Activated T-cell treated with anti-CD3 and anti-CD28 coated beads for 24 hours (primary cell): ENCODE measurements around the gene HOXB8.

ENCODE experiments used
- DNase-seq: peaks from one replicate; pipeline ENCODE4 v3.0.0-alpha.2; 2020; ENCODE audit warnings: low read depth

Gene HOXB8

DNA sequence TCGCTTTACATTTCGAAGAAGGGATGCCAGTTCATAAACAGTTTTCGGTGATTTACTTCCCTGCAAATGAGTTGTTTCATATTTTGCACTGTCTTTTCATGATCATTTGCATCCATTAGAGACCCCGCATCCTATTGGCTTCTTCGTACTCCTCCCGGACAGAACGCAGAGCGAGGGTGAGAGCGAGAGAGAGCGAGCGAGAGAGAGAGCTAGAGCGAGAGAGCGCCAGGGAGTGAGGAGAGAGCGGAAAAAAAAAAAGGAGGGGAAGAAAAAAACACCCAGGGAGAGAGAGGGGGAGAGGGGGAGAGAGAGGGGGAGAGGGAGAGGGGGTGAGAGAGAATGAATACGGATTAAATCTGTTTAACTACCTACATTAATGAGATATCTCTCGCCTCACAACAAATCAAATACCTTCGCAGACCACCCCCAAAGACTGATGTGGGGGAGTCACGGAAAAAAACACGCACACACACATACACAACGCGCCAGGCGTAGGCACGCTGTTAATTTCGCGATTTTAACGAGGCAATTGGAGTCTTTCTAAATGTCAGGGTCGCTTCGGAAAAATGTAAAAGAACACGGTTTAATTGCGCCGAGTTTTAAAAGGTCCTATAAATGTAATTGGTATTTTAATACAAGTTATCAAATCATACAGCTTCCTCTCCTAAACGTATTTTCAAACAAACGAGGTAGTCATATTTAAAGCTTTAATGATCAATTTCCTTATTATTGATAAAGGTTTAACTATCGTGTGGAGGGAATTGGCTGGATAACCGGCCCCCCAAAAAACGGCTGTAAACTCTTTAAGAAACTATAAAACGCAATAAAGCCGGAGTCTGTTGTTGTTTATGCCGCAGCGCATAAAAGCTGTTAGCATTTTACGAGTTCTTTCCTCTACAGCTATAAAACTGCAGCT lies at the start of gene HOXB8:
HOXB8 (minus strand) TSS at position 246 of the 916 bp plus-strand sequence. CDS start 588 bp downstream, outside the sequence.
- no peak for DNase-seq

DNA sequence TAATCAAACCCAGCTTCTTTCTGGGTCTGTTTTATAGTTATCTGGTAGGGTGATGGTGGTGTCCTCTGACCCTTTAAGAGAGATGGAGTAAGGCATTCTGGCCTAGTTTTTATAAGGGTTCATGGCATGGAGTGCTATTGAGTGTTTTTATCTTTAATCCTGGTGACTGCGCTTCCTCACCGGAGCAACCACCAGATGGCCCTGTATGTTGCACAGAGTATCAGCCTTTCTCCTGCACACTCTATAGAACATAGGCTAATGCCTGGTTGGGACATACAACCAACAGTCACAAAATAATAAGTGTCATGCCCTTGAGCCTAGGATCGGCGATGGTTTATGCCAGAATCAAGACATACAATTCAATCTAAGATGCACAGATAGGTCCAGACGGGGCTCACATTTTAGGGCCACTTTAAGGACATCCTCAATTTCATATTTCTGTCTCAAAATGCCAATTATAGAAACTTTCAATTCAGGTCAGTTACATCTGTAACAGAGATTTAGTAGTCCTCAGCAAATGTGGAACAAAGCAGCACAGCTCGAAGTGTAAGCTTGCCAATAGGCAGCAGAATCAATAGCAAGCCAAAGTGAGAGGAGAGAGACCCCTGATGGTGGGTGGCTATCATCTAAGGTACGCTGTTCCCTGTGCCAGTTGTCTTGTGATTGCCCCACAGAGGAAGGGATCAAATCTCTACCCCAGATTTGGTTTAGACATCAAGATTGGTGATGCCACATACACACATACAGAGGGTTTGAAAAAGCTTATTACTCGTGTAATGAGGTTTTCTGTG lies 48.2 kb upstream of the HOXB8 start:
- DNase-seq, result no peak

DNA sequence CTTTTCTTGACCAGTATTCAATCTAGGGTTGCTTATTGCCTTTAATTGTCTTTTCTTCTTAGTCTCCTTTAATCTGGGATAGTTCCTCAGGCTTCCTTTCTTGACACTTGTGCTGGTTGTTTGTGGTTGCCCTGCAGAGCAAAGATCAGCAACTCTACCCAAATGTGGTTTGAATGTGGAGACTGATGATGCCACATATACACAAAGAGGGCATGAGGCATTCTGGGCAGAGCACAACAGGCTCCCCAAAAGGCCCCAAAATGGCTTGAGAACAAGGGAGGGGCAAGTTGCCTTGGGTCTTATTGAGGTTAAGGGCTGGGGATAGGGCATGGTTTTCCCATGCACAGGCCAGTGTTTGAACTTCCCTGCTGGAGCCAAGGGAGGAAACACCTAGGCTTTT lies 40.8 kb upstream of the HOXB8 start:
- no peak for DNase-seq

DNA sequence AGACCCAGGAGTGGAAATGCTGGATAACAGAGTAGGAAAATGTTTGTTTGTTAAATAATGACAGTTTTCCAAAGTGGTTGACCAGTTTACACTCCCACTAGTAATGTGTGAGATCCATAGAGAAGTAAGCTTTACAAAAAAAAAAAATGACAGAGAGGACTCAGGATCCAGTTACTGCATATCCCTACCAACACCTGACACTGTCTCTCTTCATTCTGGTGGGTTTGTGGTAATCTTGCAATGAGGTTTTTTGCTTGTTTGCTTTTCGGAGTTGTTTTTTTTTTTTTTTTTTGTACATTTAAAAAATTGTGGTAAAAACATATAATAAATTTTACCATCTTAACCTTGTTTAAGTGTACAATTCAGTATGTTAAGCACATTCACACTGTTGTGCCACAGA lies 34.6 kb upstream of the HOXB8 start:
- DNase-seq, result no peak

DNA sequence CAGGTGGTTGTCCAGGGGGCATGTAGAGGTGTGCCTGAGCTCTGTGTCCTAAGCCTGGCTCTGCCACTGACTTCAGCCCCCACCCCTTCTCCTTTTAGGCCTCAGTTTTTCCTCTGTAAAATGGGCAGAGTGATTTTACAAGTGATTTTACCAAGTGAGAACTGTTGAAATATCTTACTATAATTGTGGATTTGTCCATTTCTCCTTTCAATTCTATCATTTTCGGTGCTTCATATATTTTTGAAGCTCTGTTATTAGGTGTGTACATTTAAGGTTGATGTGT lies 32.8 kb upstream of the HOXB8 start:
- DNase-seq, result no peak

DNA sequence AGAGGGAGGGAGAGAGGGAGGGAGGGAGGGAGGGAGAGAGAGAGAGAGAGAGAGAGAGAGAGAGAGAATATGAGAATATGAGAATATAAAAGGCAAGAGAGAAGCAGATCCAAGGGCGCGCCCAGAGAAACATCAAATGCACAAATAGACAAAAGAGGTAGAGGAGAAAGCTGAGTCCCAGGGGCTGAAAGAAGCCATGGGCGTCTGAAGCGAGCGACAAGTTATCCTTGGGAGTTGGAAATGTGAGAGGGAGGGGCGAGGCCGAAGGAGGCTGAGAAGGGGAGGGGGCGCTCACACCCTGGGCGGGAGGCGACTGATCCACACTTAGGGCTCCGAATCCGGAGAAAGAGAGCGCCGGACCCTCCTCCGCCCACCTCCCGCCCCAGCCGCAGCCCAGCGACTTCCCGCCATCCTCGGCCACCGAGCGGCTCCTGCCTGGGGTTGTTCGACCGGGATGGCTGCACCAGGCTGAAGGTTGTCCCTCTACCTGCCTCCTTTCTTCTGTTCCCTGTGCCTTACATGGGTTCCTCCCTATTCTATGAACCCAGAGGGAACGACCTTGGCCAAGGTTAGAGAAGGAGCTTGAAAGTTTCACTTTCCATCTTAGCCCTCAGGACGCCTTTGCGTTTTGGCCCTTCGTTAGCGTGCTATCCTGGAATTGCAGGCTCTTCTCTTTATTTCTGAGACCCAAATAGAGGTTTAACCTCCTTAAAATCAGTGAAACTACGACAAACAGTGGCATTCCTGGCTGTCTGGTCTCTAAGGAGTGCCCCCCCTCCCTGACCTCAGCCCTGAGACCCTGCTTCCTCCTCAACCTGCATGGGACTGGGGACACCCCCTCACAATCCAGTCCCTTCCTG lies 32.2 kb upstream of the HOXB8 start:
- DNase-seq, result no peak

DNA sequence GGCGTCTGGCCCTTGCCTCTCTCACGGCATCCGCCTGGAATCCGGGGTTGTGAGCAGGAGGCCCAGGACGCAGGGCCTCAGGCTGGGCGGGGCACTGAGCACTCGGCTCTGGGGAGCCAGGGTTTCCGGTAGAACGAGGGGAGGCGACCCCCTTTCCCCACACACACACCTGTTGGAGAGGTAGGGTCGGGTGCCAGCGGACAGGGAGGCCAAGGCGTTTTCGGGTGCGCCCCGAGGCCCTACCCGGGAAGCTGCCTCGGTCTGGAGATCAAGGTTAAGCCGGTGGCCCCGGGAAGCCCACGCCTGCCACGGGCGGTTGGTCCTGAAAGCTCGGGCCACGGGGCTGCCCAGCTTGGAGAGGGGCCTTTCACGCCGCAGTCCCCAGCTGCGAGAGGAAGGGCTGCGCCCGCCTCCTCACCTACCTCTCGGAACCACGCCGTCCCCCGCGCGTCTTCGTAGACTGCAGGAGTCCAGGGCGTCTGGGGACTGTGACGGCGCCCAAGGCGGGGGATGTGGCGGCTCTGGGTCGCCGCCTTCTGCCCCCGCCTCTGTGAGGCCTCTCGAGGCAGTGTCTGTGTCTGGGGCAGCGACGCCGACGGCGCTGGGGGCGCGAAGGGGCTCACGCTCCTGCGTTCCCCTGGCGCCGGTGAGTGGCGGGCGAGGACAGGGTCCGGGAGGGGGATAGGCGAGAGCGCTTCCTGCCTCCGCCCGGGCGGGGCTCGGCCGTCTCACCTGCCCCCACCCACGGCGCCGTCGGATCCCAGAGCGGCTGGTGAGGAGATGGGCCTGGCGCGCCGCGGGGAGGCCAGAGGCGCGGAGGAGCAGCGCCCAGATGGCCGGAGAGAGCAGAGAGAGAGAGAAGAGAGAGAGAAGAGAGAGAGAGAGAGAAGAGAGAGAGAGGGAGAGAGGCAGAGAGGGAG lies 31.4 kb upstream of the HOXB8 start:
- DNase-seq, result no peak

DNA sequence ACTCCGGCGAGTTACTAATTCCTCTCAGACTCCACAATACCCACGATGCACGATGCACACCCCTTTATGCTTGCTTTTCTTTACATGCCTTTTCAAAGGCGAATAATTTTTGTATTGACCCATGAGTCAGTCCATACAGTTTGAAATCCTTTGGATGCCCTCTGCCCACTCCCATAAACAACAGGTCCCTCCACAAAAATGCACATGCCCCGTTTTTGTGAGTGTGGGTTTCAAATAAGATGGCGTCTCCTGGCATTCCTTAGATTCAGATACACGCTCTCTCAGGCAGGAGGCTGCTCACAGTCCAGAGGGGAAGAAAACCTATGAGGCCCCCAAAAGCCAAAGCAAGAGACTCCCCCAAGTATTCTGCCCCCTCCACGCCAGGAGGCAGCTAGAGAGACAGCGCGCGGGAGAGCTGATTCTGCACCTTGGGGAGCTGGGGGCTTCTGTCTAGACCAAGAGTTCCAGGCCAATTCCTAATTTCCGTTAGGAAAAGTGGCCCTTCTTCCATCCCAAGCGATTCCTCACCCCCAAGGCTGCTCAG lies 30.6 kb upstream of the HOXB8 start:
- DNase-seq, result no peak

DNA sequence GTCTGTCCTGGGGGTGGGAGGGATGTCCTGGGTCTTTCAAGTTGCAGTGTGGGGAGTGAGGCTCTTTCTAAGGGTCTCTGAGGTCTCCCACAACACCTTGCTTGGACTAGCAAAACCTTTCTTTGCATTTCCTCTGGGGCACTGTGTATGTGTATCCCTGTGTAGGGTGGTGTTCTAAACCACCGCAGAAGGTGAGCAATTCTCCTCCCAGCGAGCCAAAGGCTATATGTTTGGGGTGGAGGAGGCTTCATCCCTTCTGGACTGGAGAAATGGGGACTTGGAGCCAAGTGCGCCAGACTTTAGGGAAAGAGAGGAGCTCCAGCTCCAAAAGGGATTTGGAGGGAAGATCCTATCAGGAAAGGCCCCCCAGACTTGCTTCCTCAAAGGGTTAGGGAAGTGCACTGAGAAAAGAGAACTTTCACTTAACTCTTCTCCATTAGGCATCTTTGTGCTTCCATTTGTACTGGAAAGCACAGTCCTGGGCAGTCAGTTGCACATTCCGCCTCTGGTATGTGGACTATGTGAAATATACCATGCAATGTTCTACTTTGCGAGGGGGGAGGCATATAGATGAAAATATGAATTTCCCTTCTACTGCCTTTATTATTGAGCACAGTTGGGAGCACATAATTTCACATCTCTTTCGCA lies 29.9 kb upstream of the HOXB8 start:
- DNase-seq, result no peak

DNA sequence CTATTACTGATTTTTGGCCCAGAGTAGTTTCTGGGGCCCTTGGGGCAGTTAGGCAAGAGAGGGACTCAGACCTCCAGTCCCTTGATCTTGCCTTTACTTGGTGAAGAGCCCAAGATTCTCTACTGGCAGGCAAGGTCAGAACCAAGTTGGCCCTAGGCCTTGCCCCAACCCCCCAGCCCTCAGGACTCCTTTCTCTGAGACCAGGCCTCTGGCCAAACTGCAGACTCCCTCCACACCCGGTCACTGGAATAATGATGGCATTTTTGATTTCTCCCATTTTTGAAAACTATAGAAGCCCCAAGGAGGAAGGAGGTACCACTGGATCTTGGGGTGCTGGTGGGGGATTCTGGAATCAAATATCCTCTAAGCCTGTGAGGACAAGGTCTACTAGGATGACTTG lies 29.1 kb upstream of the HOXB8 start:
- no peak for DNase-seq

DNA sequence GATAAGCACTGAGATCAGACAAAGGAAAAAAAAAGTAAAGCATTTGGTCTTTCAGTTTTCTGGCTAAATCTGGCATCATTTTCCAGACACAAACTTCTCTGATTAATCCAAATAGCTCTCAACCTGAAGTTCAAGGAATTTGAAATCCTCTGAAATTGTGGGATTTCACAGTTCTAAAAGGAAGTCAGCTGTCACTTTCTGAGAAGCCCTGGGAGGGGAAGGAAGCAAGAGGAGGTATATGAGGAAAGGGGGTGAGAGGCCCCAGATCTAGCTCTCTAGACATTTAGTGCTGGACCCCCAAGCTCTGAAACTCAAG lies 28.6 kb upstream of the HOXB8 start:
- no peak for DNase-seq

DNA sequence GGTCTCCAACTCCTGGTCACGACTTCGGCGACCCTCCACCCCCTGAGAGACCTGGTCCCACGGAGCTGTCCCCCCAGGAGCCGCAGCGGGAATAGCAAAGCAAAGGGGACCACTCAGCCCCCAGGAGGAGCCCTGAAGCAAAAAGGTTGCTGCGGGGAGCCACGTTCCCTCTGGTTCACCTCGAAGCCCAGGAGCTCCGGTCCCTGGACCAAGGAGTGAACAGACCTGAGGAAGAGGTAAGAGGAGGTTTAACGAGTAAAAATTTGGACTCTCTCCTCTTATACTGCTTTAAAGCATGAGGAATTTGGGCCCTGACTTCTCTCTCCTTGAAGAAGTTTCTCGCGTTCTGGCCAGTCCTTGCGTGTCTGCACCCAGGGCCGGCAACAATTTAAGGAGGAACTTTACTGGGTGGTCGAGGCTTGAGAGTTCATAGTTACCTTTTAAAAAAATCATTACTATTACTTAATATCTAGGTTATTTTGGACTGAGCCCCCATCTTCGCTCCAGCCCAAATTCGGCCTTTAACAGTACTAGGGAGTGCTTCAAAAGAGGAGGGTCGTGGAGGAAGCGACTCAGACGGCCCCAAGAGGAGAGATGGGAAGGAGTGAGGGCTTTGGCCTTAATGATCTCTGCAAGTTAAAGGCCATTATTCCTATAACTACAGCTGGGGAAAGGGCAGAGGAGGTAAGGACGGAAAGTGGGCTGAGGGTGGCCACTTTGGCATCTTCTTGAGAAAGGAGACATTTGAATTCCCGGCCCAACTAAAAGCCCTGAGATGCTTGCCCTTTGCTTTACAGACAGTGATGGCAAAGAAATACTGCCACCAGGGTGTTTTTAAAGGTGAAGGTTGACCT lies 28.0 kb upstream of the HOXB8 start:
- no peak for DNase-seq

DNA sequence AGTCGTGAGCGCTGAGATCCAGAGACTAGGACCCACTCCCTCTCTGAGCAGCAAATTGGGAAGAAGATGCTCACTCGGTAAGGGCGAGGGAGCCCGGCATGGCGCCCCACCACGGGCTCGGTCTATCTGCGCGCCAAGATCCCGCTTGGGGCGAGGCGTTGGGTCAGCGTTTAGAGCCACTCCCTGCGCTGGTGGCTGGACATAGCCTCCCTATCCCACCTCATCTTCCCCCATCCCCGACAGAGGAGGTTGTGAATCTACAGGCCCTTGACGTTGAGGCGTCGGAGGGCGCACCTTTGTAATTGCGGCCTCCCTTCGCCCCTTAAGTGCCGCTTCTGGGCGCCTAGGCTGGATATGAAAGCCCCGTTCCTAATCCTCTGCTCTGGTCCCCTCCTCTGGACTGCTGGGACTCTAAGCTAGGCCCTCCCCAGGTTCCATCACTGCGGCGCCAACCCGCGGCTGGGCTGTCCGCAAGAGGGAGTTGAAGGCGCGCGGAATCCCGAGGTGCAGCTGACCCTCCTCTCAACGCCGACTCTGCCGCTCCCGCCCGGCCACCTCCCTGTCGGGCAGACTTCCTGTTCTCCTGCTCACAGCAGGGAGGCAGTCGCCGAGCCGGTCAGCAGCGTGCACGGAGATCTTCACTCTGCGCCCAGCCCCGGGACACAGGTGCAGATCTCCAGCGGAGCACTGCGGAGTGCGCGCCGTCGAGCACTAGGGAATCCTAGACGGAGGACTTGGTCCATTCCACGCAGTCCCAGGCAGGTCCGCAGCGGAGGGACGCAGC lies 27.2 kb upstream of the HOXB8 start:
- DNase-seq, result no peak

DNA sequence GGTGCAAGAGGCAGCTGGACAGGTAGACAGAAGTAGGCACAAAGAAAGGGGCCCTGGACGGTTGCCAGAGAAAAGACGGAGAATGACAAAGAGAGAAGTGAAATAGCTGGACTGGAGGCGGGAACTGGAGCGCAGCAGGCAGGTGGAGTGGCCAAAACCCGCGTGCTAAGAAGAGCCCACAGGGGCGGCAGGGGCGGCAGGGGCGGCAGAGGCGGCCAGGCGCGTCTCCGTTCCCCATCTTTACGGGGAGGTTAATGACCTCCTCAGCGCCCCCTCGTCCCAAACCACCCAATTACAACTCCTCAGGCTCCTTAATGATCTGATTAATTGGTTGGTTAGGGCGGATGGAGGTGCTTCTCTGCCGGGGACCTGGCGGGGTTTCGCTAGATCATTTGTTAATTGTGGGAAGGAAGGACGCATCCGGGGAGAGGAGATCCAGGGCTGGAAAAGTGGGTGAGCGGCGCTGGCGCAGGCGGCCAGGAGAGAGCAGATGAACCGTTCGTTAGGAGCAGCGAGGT lies 26.5 kb upstream of the HOXB8 start:
- DNase-seq, result no peak

DNA sequence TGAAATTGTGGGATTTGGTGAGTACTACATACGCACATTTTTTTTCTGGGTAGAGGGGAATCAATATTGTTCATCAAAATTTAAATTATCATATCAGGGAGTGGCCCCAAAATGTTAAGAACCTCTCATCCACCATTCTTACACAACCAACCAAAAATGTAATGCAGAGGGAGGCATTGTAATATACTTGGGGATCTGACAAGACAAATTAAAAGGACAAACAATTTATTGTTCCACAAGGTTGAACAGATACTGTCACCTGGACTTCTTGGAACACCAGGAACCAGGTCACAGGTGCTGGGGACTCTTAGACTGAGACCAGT lies 25.7 kb upstream of the HOXB8 start:
- no peak for DNase-seq

DNA sequence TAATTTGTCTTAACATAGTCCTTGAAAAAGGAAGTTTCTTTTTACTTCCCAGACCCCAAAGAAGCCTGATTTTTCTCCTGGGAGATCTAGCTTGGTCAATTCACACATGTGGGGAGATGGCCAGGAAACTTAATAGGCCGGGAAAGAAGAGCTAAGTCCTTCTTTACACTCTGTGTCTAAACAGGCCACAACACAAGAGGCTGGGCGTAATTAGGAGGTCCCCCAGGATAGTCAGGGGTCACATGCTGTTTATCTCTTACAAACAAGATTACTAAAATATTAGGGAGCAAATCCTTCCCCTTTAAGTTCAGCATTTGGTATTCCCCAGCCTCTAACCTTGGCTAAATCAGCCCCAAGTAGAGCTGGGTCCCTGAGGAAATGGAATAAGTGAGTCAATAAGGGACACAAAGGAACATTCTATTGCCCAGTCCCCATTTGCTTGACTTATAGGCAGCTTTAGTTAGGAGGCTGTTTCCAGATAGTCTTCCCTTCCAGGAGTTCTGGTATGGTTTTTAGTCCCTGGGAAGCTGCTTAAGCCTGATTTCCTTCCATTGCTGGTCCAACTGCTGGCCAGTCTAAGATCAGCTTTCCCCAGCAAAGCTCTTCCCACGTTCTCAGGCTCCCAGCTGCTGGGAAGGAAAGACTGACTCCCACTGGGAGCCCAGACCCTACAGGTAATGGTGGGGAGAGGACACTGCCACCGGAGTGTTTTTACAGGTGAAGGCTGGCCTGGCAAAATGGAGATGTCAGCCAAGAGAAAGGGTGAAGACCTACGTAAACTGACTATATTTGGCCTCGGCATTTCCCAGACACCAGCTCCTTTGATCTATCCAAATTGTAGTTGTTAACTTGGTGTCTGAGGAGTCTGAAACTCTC lies 25.1 kb upstream of the HOXB8 start:
- no peak for DNase-seq

DNA sequence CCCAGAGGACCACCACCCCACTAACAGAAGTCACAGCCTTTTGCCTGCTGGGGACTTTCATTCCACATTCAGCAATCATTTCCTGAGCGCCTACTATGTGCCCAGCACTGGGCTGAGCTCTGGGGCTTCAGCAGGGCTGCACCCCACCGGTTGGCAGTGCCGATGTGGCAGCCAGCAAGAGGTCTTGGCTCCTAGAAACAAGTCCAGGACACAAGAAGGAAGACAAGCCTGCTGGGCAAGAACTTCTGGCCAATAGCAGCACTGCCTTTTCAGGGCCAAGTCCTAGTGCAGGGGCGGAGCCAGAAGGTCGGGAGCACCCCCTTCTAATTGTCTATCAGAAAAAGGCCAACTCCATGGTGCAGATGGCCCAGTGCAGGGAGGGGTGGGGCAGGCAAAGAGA lies 24.0 kb upstream of the HOXB8 start:
- DNase-seq, result no peak
